H1 (cell line): ENCODE measurements around the gene KDM5A. TPM values are rescaled to one million over a fixed set of nuclear protein-coding genes. Genes with fewer than 3 reads are reported as not detected.

ENCODE experiments used
- CTCF ChIA-PET: fragments of 300-600 bp; sonication (Branson Sonifier 250); formaldehyde crosslinking; loops from one replicate; lab custom pipeline; 2021; ENCODE audit not compliant: partially characterized antibody; lab: Charles Lee
- POLR2A ChIA-PET: fragments of 300-600 bp; sonication (Branson Sonifier 250); formaldehyde crosslinking; loops from one replicate; lab custom pipeline; 2021; ENCODE audit warnings: inconsistent platforms; ENCODE audit not compliant: partially characterized antibody; lab: Charles Lee
- DNase-seq, 2 experiments: peaks; one replicate each; pipeline versions ENCODE4 v3.0.0 to v3.0.0-alpha.2; 2010 to 2022; ENCODE audit warnings: low spot score in 2 of 2, low read depth in 1 of 2, mixed read lengths in 1 of 2
- FAIRE-seq: peaks from 2 replicates; lab custom pipeline; 2011; peaks lifted over from hg19 to GRCh38; lab: Jason Lieb, UNC
- H2AFZ ChIP-seq: 2 replicates; pipeline ENCODE4 v1.8.1; 2012; ENCODE audit warnings: low read length, inconsistent platforms
- H2AK5ac ChIP-seq: 2 replicates; pipeline ENCODE4 v1.6.1; 2013; ENCODE audit warnings: low read depth, low read length
- H2BK120ac ChIP-seq: replicated peaks from 2 replicates; pipeline ENCODE3; 2013; ENCODE audit warnings: low read depth, low read length, inconsistent platforms
- H2BK12ac ChIP-seq: 2 replicates; pipeline ENCODE4 v1.6.1; 2013; ENCODE audit warnings: low read depth, low read length
- H2BK15ac ChIP-seq: 2 replicates; pipeline ENCODE4 v1.6.1; 2013; ENCODE audit warnings: low read length
- H2BK20ac ChIP-seq: 2 replicates; pipeline ENCODE4 v1.6.1; 2013; ENCODE audit warnings: low read length
- H2BK5ac ChIP-seq: 2 replicates; pipeline ENCODE4 v1.6.1; 2013; ENCODE audit warnings: low read depth, low read length
- H3K14ac ChIP-seq: 2 replicates; pipeline ENCODE4 v1.6.1; 2013; ENCODE audit warnings: inconsistent platforms; ENCODE audit not compliant: insufficient read length
- H3K18ac ChIP-seq: 2 replicates; pipeline ENCODE4 v1.6.1; 2013; ENCODE audit warnings: low read length; ENCODE audit errors: extremely low read depth
- H3K23ac ChIP-seq: 2 replicates; pipeline ENCODE4 v1.6.1; 2013; ENCODE audit warnings: inconsistent platforms; ENCODE audit not compliant: insufficient read length
- H3K23me2 ChIP-seq: 2 replicates; pipeline ENCODE4 v1.6.1; 2013; ENCODE audit warnings: low read depth, low read length
- H3K27ac ChIP-seq: 2 replicates; pipeline ENCODE4 v1.6.1; 2011; ENCODE audit warnings: low read depth, low read length, inconsistent platforms
- H3K27me3 ChIP-seq, 4 experiments: replicated peaks in 1 of 4; 1 replicate in 1 of 4; 2 replicates in 3 of 4; pipeline versions ENCODE4 v1.6.1 to v1.8.1; 2011 to 2013; ENCODE audit warnings: low read length in 3 of 4, mild to moderate bottlenecking in 3 of 4, inconsistent platforms in 2 of 4, mixed read lengths in 2 of 4, moderate library complexity in 1 of 4; ENCODE audit not compliant: control insufficient read depth in 3 of 4, insufficient read depth in 3 of 4; ENCODE audit errors: extremely low read depth in 1 of 4
- H3K36me3 ChIP-seq, 4 experiments: 2 replicates each; pipeline versions ENCODE4 v1.6.1 to v1.8.1; 2011 to 2013; ENCODE audit warnings: mild to moderate bottlenecking in 4 of 4, low read length in 3 of 4, moderate library complexity in 2 of 4, control low read depth in 1 of 4, inconsistent platforms in 1 of 4; ENCODE audit not compliant: insufficient read depth in 4 of 4, control insufficient read depth in 2 of 4
- H3K4ac ChIP-seq: replicated peaks from 2 replicates; pipeline ENCODE3; 2013; ENCODE audit warnings: low read length, low read depth, mixed read lengths, inconsistent platforms; ENCODE audit not compliant: insufficient read length
- H3K4me1 ChIP-seq, 4 experiments: replicated peaks in 1 of 4; 1 replicate in 1 of 4; 2 replicates in 3 of 4; pipeline versions ENCODE4 v1.6.1 to v1.8.1; 2011 to 2013; ENCODE audit warnings: low read length in 3 of 4, inconsistent platforms in 2 of 4, mixed read lengths in 1 of 4; ENCODE audit not compliant: insufficient read depth in 4 of 4, control insufficient read depth in 3 of 4
- H3K4me2 ChIP-seq, 2 experiments: 2 replicates each; pipeline versions ENCODE4 v1.6.1 to v1.8.1; 2011 to 2013; ENCODE audit warnings: low read depth in 2 of 2, low read length in 2 of 2, control low read depth in 1 of 2, inconsistent platforms in 1 of 2, mild to moderate bottlenecking in 1 of 2; ENCODE audit not compliant: insufficient read depth in 1 of 2
- H3K4me3 ChIP-seq, 4 experiments: fragments of 200-600, 300-600 bp in 1 of 4; sonication (generic), shearing (Covaris generic), sonication (Bioruptor Twin) in 1 of 4; 2 replicates each; pipeline versions ENCODE4 v1.5.1 to v1.8.1; 2011 to 2016; ENCODE audit warnings: low read length in 4 of 4, low read depth in 3 of 4, control low read depth in 2 of 4, inconsistent platforms in 2 of 4, mild to moderate bottlenecking in 2 of 4, mixed read lengths in 1 of 4, moderate library complexity in 1 of 4; ENCODE audit not compliant: insufficient read depth in 2 of 4; ENCODE audit errors: extremely low read depth in 1 of 4
- H3K56ac ChIP-seq: replicated peaks from 2 replicates; pipeline ENCODE3; 2013; ENCODE audit warnings: low read depth, mild to moderate bottlenecking, mixed read lengths, low read length, inconsistent platforms; ENCODE audit not compliant: insufficient read length
- H3K79me1 ChIP-seq: 2 replicates; pipeline ENCODE4 v1.6.1; 2013; ENCODE audit warnings: low read depth, low read length, control low read depth
- H3K79me2 ChIP-seq, 2 experiments: 2 replicates each; pipeline versions ENCODE4 v1.6.1 to v1.8.1; 2012 to 2013; ENCODE audit warnings: low read length in 2 of 2, mild to moderate bottlenecking in 2 of 2, inconsistent platforms in 1 of 2; ENCODE audit not compliant: insufficient read depth in 2 of 2, control insufficient read depth in 1 of 2
- H3K9ac ChIP-seq, 4 experiments: replicated peaks in 1 of 4; 1 replicate in 1 of 4; 2 replicates in 3 of 4; pipeline versions ENCODE4 v1.6.1 to v1.8.1; 2011 to 2013; ENCODE audit warnings: low read depth in 3 of 4, low read length in 3 of 4, control low read depth in 2 of 4, mild to moderate bottlenecking in 2 of 4, moderate library complexity in 2 of 4, inconsistent platforms in 1 of 4; ENCODE audit errors: extremely low read depth in 1 of 4
- H3K9me3 ChIP-seq, 2 experiments: 2 replicates each; pipeline versions ENCODE4 v1.6.1 to v1.8.1; 2012 to 2013; ENCODE audit warnings: mild to moderate bottlenecking in 2 of 2, moderate library complexity in 2 of 2, control low read depth in 1 of 2, inconsistent platforms in 1 of 2, low read depth in 1 of 2, low read length in 1 of 2, mixed read lengths in 1 of 2; ENCODE audit not compliant: insufficient read depth in 2 of 2
- H4K20me1 ChIP-seq, 2 experiments: replicated peaks in 1 of 2; 2 replicates each; pipeline versions ENCODE3 to v1.8.1; 2011 to 2013; ENCODE audit warnings: inconsistent platforms in 2 of 2, low read length in 2 of 2, mild to moderate bottlenecking in 1 of 2; ENCODE audit not compliant: insufficient read depth in 2 of 2, control insufficient read depth in 1 of 2
- H4K5ac ChIP-seq: 2 replicates; pipeline ENCODE4 v1.6.1; 2013; ENCODE audit warnings: low read length, low read depth, mixed read lengths, inconsistent platforms; ENCODE audit not compliant: insufficient read length
- H4K8ac ChIP-seq: 2 replicates; pipeline ENCODE4 v1.8.0; 2013; ENCODE audit warnings: mild to moderate bottlenecking, moderate library complexity, low read length, inconsistent platforms; ENCODE audit not compliant: insufficient read depth; ENCODE audit errors: extremely low read depth
- H4K91ac ChIP-seq: replicated peaks from 2 replicates; pipeline ENCODE3; 2013; ENCODE audit warnings: low read length, mixed read lengths, inconsistent platforms; ENCODE audit not compliant: insufficient read length
- ASH2L ChIP-seq: fragments of 200-600, 300-600 bp; sonication (generic); IDR thresholded peaks from one replicate; pipeline ENCODE4 v1.7.1; 2017; ENCODE audit warnings: low read length
- SP4 ChIP-seq: IDR thresholded peaks from 2 replicates; pipeline ENCODE4 v1.6.1; 2012; ENCODE audit warnings: low read length, inconsistent platforms
- ZNF274 ChIP-seq: IDR thresholded peaks from 2 replicates; pipeline ENCODE4 v1.7.0; 2012; ENCODE audit warnings: low read length, borderline replicate concordance; ENCODE audit errors: extremely low read depth
- WGBS, 2 experiments: shearing (Covaris generic) in 1 of 2; methylation state at CpG; one replicate each; pipeline versions ENCODE4 v1.1.6 to v1.1.7; 2013 to 2015; ENCODE audit warnings: low lambda C conversion rate in 2 of 2, mixed read lengths in 2 of 2, inconsistent platforms in 1 of 2, low coverage in 1 of 2, missing lambda C conversion rate in 1 of 2; ENCODE audit not compliant: insufficient replicate concordance in 2 of 2, insufficient coverage in 1 of 2, insufficient read length in 1 of 2; ENCODE audit errors: extremely low coverage in 1 of 2, missing lambda C conversion rate in 1 of 2; 5-methylcytosine and 5-hydroxymethylcytosine counted together
- polyA plus RNA-seq, 7 experiments: library from polyadenylated mRNA; depleted of rRNA in 3 of 7; stranded (reverse) in 5 of 7; unstranded in 2 of 7; fragments of >200 nt in 5 of 7; fragments of 200-250 nt in 2 of 7; gene quantifications; 1 replicate in 5 of 7; 2 replicates in 1 of 7; 4 replicates in 1 of 7; pipeline versions ENCODE4 v1.2.1 to v1.2.3, GENCODE V29; 2011 to 2013; ENCODE audit warnings: missing spikeins in 2 of 7, mixed read lengths in 2 of 7
- total RNA-seq: library from RNA; stranded (reverse); fragmentation: NEBNext Ultra II Directional; extraction: Animal tissue kit (Norgen Biotek cat#: 25700); gene quantifications from 2 replicates; pipeline ENCODE4 v1.2.1, GENCODE V29; 2021
- TF ChIP-seq, protein P1 (sequence below), 3 experiments: IDR thresholded peaks; 1 replicate in 2 of 3; 2 replicates in 1 of 3; pipeline versions ENCODE4 v1.5.1 to v1.6.1; 2011; ENCODE audit warnings: low read length in 3 of 3, mild to moderate bottlenecking in 3 of 3, inconsistent platforms in 2 of 3, low read depth in 1 of 3, moderate library complexity in 1 of 3; ENCODE audit not compliant: insufficient read depth in 1 of 3; ENCODE audit errors: control extremely low read depth in 1 of 3

KDM5A gene
- total and polyA plus RNA-seq, 2 of the 8 experiments (the other 6 are each of a cell fraction or from before 2014, with no cell fraction given) = 6.3 to 36.9 TPM

- no peaks in the 10 kb centered on the region for H3K27me3 ChIP-seq
- peak overlapping the region; percentile 75 to 96 (median 84) for H3K9ac ChIP-seq
- H4K5ac ChIP-seq = no peak overlapping the region
- DNase-seq (no peak), FAIRE-seq (no peak)
- H3K4me1 ChIP-seq = no peaks in the 10 kb centered on the region; a peak in 1 of 7 replicates
- H2BK120ac ChIP-seq = no peak overlapping the region
- peak overlapping the region; percentile 81 to 99 (median 86) for H3K4me3 ChIP-seq
- H2BK12ac ChIP-seq = 0 out of 2 replicates have a peak overlapping the region, but pooled peaks have one; percentile 70
- peak overlapping the region; percentile 54 for H3K27ac ChIP-seq
- H4K20me1 ChIP-seq = peaks cover 0 to 5% of the 10 kb centered on the region in 2 experiments
- peaks cover 0 to 37% of the 10 kb centered on the region in 2 experiments; a peak in 3 of 4 replicates for H3K79me2 ChIP-seq
- H3K9me3 ChIP-seq = no peaks in the 10 kb centered on the region
- no peak overlapping the region for H3K4ac ChIP-seq
- peak overlapping the region; percentile 81; the same call in 1 of the 2 replicates for H4K8ac ChIP-seq
- POLR2A ChIA-PET = interaction anchor here (1.0 to 5.0 kb wide), 7 partner anchors 9 to 47 kb away, joined by 3 to 73 read pairs (median 4); partner anchors contain the start of gene KDM5A
- H3K14ac ChIP-seq = no peak overlapping the region
- no peak overlapping the region for H2BK20ac ChIP-seq
- TF ChIP-seq ASH2L (no peak), SP4 (no peak), ZNF274 (no peak)
- TF ChIP-seq, protein P1, sequence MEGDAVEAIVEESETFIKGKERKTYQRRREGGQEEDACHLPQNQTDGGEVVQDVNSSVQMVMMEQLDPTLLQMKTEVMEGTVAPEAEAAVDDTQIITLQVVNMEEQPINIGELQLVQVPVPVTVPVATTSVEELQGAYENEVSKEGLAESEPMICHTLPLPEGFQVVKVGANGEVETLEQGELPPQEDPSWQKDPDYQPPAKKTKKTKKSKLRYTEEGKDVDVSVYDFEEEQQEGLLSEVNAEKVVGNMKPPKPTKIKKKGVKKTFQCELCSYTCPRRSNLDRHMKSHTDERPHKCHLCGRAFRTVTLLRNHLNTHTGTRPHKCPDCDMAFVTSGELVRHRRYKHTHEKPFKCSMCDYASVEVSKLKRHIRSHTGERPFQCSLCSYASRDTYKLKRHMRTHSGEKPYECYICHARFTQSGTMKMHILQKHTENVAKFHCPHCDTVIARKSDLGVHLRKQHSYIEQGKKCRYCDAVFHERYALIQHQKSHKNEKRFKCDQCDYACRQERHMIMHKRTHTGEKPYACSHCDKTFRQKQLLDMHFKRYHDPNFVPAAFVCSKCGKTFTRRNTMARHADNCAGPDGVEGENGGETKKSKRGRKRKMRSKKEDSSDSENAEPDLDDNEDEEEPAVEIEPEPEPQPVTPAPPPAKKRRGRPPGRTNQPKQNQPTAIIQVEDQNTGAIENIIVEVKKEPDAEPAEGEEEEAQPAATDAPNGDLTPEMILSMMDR (IDR thresholded peaks at IDR 0.05; ENCODE audit: control extremely low read depth in 1 of 3, insufficient read depth in 1 of 3, low read depth in 1 of 3, low read length in 3 of 3) = peak in 1 of 3 experiments; percentile 31; a peak in 1 of 4 replicates
- H3K23me2 ChIP-seq = 0 out of 2 replicates have a peak, but pooled peaks cover 3% of the 10 kb centered on the region
- peak overlapping the region; percentile 79 to 82 for H3K4me2 ChIP-seq
- peak overlapping the region; percentile 47; the same call in 1 of the 2 replicates for H2AFZ ChIP-seq
- peaks cover 2 to 16% (median 6%) of the 10 kb centered on the region in 4 experiments; a peak in 7 of 8 replicates for H3K36me3 ChIP-seq
- H4K91ac ChIP-seq = no peak overlapping the region
- no peak overlapping the region for H2BK15ac ChIP-seq
- no peak overlapping the region for H3K23ac ChIP-seq
- WGBS, 2 experiments = 0% methylated on average over 8 of the region's 8 CpGs; no CpG with 5 or more reads in 1 of the 2 experiments
- H3K18ac ChIP-seq = no peak overlapping the region
- CTCF ChIA-PET = interaction anchor here (0.7 to 1.8 kb wide), 6 partner anchors 13 to 143 kb away, joined by 3 to 5 read pairs (median 4); partner anchors contain the start of gene KDM5A
- H2BK5ac ChIP-seq = no peak overlapping the region; the same call in 1 of the 2 replicates
- H3K79me1 ChIP-seq = peaks cover 7% of the 10 kb centered on the region
- H2AK5ac ChIP-seq = no peak overlapping the region
- no peak overlapping the region for H3K56ac ChIP-seq
Measured at GRCh38 chr12:402029-402389, 12.9 kb upstream of the KDM5A start.
